Cerebellar cortex (tissue), 1 donor: Measurements from ENCODE around the gene TNK2.
"Not testable (repeated sequence)": the region's sequence is repeated elsewhere in the genome, so short reads cannot be mapped to it uniquely, and the experiment has no call there.

Source experiments
- DNase-seq: peaks from one replicate; pipeline ENCODE4 v3.0.0-alpha.2; 2015; ENCODE audit warnings: low spot score

The TNK2 gene

DNA sequence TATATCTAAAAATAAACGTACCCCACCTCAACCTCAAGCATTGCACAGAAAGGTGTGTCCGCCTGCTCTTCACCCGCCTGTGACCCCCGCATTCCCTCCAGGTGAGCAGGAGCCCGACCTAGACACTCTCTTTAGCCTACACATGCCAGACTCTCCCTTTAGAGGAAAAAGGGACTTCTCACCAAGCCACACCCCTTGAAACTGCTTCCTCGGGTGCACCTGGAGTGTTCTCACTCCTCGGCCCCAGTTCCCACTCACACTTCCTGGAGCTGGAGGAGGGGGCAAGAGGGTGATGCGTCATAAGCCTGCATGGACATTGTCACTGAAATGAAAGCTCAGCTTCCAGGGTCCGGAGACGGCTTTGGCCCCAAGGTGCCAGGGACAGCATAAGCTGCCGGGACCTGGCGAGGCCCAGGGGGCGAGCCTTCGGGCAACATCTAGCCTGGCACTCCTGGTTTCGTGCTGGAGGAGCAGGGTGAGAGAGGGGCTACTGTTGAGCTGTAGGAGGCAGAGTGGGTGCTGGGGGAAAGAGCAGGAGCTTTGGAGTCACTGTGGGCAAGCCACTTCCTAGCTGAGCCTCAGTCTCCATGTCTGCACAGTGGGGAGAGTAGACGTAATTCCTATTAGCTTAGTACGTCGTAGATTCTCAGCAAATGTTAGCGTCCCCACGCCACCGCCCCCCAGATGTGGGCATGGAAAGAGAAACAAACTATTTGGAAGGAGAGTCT lies 86.8 kb downstream of the TNK2 start:
- DNase-seq, result no peak

DNA sequence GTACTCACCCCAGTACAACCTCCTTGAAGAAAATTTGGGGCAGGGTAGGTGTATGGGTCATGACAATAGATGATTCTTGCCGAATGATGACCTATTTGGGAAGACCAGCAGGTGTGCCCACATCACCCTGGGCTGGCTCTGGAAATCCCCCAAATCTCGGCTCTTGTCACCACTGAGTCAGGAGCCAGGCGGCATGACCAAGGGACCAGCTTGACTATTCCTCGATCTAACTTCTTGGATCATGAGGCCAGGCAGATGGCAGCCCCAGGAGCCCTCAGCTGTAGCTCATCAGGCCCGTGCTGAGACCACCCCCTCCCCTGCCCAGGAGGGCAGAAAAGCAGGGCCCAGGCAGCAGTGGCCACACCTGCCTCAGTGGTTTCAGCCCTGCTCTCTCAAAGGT lies 87.5 kb downstream of the TNK2 start:
- DNase-seq, result no peak

DNA sequence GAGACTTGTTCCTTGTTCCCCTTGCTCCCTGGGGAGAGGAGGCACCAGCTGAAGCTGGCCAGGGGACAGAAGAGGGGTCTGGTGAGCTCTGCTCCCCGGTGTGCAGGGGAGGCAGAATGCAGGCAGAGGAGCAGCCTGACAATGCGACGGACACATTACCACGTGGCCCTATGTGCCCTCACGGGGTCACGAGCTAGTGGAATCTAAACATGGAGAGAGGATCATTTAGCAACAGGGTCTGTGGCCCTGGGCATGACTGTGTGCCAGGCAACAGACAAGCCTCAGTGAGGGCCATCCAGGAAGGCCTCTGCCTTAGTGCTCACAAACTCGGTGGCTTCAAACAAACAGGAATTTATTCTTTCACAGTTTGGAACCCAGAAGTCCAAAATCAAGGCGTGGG lies 88.2 kb downstream of the TNK2 start:
- no peak for DNase-seq

DNA sequence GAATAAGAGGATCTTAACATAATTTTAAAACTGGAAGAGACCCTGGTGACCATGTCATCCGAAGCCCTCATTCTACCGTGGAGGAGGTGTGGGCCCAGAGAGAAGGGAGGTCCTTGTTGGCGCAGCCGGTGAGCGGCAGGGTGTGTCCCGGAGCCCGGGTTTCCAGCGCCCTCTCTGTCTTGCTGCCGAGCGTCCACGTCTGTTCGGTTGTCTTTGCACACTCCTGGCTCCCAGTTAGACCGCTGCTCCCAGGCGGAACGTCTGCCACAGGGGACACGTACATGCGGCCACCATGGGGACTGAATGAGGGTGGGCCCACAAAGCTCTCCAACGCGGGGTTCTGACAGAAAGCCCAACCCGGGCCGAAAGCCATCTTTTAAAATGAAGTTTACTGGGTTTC lies 90.0 kb downstream of the TNK2 start:
- DNase-seq, result no peak

DNA sequence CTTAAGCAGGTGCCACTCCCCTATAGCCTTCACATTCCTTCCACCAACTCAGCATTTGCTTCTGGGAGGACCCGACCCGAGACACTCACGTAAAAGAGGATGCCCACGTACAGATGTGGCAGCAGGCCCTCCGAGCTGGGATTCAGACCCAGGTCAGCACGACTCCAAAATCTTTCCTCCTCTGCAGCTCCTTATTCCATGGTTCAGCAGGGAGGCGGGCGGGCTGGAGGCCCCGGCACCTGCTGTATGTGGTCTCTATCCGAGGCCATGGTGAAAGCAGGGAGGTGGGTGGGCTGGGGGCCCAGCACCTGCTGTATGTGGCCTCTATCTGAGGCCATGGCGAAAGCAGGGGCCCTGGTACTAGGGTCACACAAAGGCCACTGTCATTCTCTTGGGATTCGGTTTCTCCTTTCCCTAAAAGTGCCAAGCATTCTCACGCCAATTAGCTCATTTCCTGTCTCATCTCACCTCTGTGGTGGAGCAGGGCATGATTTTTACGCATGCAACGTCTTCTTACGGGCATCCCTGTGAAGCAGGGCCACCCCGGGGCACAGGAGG lies 90.7 kb downstream of the TNK2 start:
- no peak for DNase-seq

DNA sequence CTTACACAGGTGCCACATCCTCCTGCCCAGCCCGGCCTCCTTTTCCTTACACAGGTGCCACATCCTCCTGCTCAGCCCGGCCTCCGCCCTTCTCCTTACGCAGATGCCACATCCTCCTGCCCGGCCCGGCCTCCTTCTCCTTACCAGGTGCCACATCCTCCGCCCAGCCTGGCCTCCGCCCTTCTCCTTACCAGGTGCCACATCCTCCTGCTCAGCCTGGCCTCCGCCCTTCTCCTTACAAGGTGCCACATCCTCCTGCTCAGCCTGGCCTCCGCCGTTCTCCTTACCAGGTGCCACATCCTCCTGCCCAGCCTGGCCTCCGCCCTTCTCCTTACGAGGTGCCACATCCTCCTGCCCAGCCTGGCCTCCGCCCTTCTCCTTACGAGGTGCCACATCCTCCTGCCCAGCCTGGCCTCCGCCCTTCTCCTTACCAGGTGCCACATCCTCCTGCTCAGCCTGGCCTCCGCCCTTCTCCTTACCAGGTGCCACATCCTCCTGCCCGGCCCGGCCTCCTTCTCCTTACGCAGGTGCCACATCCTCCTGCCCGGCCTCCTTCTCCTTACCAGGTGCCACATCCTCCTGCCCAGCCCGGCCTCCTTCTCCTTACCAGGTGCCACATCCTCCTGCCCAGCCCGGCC lies 92.0 kb downstream of the TNK2 start:
- not testable (repeated sequence) for DNase-seq

DNA sequence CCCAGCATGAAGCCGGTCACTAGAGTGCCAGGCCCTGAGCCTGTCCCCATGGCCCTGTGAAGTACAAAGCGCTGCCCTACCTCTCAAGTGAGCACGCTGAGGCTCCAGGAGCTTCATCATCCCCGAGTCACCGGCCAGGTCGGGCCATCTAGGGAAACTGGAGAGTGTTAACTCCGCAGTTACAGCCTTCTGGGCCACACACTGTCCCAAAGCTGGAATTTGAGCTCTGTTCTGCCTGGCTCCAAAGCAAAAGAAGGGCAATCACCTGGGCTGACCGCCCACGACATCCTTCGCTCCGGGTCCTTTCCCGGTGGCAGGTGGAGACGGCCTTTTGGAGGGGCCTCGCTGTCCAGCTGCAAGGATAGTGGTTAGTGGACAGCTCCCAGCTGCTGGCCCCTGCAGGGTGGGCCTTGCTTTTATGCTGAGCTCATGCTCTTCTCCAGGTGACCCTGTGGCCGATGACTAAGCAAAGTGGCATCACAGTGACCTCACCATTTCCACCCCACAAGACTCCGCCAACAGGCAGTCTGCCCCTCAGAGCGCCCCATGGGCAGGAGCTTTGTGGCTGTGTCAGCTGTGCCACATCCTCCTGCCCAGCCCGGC lies 93.1 kb downstream of the TNK2 start:
- DNase-seq, result no peak

DNA sequence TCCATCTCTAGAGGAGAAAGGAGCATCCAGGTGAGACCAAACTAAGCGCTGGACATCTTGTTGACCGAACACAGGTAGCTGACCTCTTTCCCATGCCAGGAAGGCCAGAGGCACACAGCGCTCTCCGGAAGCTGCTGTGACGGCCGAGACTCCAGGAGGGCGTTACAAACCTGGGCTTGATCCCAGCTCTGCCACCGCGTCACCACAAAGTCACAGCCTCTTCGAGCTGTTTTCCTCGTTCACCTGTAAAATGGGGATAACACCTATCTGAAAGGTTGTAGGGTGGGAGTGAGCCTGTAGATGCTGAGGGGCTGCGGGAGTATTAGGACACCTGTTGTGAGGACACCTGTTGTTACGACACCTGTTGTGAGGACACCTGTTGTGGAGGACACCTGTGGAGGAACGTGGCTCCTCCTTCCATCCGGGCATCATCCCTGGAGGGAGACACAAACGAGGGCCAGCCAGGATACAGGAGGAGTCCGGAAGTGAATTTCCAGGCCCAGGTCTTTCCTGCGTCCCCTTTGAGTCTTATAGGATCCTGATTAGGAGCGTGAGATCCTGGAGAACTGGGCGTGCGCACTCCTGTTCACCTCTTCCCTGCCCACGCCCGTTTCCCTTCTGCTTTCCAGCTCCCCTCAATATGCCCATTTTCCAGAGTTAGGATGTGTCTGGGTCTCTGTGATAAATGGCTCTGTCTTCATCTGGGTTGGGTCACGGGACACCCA lies 94.3 kb downstream of the TNK2 start:
- DNase-seq, result no peak
